Skeletal muscle cell (primary cell): ENCODE results near the gene STIMATE.

ENCODE experiments used
- DNase-seq: peaks from one replicate; pipeline ENCODE4 v3.0.0-alpha.2; 2010; ENCODE audit warnings: low read depth
- H3K4me3 ChIP-seq: 2 replicates; pipeline ENCODE4 v1.5.1; 2011; ENCODE audit warnings: low read depth, mild to moderate bottlenecking, control low read depth, low read length, moderate library complexity

Gene STIMATE

DNA sequence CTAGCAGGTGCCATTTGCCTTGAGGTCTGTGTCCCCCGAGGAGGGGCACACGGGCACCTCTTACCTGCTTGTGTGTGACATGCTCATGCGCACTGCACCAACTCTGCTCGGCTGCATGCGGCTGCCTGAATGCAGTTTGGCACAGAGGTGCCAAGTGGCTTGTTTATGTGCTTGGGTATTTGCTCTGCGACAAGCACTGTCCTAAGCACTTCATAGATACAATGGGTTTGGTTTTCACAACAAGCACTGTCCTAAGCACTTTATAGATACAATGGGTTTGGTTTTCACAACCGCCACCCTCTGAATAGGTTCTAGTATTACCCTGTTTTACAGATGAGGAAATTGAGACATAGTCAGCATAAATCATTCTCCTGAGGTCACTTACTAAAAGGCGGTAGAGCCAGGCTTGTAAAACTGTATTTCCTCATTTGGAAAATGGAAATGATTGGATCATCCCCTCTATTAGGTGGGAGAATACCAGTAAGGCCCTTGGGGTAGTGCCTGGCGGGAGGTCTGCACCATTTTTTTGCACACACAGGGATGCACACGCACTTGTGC lies 67.4 kb downstream of the STIMATE start:
- no peak overlapping the region for H3K4me3 ChIP-seq
- DNase-seq = no peak

- no peak for DNase-seq
- H3K4me3 ChIP-seq = no peak overlapping the region
Observed at GRCh38 chr3:52829482-52829881, 67.9 kb downstream of the STIMATE start.

DNA sequence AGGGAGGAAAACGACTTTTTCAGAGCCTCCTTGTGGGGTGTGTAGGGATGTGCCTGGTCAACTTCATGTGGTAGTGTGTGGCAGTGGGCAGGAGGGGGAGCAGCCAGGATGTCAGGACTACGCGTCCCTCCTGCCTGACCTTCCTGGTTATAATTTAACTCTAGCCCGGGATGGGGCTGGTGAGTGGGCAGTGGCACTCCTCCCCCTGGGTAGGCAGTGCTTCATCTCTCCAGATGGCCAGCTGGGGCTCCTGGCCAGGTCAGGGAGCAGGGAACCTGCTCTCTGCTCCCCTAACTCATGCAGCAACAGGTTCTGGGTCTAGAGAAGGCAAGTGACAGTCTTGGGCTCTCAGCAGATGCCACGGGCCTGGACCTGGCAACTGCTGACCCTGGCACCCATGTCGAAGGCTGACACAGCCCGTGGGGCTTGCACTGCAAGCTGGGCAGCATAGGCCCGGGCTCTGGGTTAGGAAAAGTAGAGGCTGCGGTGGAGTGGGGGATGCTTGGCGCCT lies 69.4 kb downstream of the STIMATE start:
- no peak for DNase-seq
- no peak overlapping the region for H3K4me3 ChIP-seq

DNA sequence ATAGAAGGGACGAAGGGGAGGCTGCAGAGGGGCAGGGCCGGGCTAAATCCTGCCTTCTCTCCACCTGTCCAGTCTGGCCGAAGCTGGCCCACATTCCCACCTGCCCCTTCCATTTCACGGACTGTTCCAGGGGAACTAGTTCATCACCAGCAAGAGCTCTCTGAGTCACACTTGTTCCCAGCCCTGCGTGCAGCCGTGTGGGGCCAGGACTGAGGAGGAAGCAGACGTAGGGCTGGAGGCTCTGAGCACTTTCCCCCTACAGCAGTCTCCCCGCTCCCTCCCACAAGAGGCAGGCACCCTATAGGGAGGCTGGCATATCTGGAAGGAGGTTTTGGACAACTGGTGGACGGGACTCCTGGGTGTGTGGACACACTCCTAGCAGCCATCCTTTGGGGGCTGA lies 69.9 kb downstream of the STIMATE start:
- H3K4me3 ChIP-seq = no peak overlapping the region
- DNase-seq = no peak

DNA sequence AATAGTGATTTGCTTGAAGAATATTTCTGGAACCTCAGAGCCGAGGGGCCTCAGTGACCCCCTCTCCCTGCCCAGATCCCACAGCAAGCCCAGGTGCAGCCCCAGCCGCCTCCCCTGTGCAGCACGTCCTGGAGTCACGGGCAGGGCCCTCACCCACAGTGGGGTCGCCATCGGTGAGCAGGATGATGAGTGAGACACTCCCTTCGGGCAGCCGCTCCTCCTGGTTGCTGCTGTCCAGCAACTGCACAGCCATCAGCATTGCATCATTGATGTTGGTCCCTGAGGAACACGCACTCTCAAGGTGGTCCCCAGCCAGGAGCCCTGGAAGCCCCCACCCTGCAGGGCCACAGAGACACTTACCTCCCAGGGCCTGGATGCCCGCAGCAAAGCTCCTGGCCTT lies 73.3 kb downstream of the STIMATE start:
- no peak overlapping the region for H3K4me3 ChIP-seq
- DNase-seq = no peak

GRCh38 chr3:52822363-52822762 lies 75.0 kb downstream of the STIMATE start:
- DNase-seq = no peak
- no peak overlapping the region for H3K4me3 ChIP-seq

- no peak overlapping the region for H3K4me3 ChIP-seq
- no peak for DNase-seq
Observed at GRCh38 chr3:52820736-52821135, 76.6 kb downstream of the STIMATE start.

DNA sequence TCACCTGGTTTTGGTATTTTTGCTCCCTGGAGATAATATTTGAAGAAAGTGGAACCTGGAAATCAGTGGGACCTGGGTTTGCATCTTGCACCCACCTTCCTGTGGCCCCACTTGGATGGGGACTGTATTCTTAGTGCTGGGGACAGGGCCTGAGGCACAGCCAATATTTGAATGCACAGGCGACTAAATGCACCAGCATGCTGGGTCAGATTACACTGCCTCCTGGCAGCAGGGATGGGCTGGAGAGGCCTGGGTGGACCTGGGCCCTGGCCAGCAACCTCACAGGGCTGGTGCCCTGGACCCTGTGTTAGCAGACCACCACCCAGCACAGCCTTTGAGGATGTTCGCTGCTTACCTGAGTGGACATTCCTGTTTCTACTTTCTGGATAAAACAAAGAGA lies 77.4 kb downstream of the STIMATE start:
- H3K4me3 ChIP-seq = no peak overlapping the region
- DNase-seq = no peak

DNA sequence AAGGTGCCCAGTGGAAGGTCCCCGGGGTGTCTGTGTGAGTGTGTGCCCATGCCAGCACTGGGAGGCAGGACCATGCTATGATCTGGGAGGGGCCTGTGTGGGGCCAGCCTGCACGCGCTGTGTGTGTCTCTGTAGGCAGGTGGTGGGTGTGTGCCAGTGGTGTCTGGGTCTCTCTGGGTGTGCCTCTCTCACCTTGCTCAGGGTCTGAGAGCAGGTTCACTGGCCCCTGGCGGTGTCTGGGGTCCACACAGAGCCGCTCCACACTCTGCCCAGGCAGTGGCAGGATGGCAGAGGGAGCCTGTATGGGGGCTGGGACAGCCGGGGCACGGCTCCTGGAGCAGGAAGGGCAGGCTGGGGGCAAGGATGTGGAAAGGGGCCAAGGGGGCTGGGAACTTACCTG lies 79.5 kb downstream of the STIMATE start:
- H3K4me3 ChIP-seq = no peak overlapping the region
- no peak for DNase-seq

DNA sequence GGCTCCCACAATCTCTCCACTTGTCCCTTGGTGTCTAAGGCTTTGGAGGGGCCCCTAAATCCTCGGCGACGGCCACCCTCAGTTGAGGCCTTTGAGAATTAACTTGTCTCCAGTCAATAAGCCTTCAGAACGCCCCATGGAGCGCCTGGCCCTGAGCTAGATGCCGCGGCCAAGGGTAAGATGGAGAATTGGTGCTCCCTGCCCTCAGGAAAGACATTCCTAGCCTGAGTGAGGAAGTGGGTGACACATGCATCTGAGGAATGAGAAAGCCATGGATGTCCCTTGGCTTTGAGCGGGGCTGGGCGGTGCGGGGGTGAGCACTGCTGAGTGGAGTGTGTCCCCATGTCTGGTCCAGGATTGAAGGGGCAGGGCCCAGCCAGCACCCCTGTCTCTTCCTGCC lies 80.1 kb downstream of the STIMATE start:
- no peak overlapping the region for H3K4me3 ChIP-seq
- DNase-seq = no peak

GRCh38 chr3:52816654-52817053 lies 80.7 kb downstream of the STIMATE start:
- no peak overlapping the region for H3K4me3 ChIP-seq
- DNase-seq = no peak

DNA sequence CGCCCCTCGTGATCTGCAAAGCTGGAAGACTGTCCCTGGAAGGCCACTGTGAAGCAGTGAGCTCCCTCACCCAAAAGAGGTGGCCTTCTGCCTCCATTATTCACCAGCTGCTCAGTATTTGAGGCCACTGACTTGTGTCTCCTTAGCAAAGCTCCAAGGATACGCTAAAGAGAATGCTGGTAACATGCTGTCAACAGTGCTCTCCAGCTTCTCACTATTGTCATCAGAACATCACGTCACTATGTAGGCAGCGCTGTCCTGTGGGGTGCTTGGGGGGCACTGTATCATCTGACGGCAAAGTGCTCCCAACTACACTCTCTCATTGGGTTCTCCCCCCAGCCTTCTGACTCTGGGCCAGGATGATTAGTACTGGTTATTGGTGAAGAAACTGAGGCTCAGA lies 81.1 kb downstream of the STIMATE start:
- no peak overlapping the region for H3K4me3 ChIP-seq
- no peak for DNase-seq

DNA sequence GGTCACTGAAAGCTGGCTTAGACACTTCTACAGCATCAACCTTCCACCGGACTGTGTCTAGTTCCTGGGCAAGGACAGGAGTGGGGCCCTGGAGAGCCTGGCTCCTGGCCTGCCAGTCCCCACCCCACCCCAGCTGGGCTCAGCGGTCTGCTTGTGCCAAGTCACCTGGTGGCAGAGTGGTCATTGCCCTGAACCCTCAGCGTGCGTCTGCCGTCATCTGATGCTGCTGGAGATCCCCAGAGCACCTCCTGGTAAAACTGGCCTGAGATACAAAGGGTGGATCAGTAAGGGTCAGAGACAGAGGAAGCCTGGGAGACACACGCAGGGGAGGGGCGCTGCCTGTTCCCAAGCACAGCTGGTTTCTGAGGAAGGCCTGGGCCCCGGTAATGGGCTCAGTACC lies 83.5 kb downstream of the STIMATE start:
- H3K4me3 ChIP-seq = no peak overlapping the region

DNA sequence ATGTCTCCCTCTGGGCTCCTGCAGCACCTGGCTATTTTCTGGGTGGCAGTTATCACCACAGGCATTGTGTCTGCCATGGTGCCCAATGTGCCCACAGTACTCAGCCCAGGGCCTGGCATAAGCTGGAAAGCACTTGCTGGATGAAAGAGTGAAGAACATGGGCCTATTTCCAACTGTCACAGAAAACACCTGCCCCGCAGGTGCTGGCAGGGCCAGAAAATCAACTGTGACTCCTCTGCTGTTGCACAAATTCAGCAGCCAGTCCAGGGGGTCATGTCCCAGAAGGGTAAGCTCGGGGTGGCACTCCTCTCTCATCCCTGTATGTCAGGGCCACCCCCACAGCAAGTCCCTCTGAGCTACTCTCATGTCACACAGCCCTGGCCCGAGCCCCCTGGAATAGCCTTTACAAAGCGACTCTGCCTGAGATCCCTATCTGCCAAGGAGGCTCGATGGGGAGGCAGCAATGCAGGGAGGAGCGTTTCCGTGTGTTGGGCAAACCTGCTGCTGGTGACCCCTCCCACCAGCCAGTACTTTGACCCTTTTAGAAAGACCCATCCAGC lies 85.8 kb downstream of the STIMATE start:
- H3K4me3 ChIP-seq = no peak overlapping the region
- DNase-seq = no peak

More for the DNA sequence above, 83.5 kb downstream of the STIMATE start:
- no peak for DNase-seq

DNA sequence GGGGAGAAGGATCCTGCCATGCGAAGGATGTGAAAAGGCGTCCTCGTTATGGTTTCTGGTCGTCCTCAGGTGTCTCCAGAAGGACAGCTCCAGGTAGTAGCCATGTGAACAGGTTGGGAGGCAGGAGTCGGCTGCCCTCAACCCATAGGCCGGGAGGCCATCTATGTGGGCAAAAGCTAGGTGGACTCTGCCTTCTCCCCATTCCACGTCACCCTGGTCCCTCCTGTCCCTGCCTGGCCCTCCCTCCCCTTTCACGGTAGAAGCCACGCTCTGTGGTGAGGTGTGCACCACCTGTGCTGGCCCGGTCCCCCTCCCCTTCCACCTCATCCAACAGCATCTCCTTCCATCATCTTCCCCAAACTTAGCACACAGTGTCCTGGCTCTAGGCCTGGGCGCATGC lies 86.4 kb downstream of the STIMATE start:
- H3K4me3 ChIP-seq = no peak overlapping the region
- DNase-seq = no peak

DNA sequence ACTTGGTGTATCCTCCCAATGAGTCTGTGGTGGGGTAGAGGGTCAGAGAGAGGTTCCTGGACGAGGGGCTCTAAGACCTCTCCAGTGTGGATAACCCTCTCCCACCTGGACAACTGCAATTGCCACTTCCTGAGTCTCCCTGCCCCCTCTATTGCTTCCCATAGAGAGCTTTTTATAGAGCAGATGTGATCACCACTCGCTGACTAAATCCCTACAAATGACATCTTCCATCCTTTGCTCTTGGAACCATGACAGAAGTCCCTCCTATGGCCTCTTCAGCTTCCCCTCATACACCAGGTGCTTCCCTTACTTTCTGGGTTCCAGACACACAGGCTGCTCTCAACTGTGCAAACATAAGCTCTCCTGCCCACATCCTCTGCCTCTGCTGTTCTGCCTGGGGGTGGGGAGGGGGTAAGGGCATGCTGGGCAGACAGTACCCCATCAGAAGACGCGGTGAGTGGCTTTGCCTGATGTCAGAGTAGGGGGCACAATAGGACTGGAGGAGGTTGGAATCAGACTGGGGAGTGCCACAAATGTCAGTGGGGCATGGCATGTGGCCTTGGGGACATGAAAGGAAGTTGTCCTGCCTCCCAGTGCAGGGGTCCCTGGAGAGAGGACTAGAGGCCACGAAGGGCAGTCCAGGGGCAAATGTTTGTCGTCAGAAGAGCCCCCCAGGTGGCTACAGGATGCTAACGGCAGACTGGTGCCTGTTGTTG lies 87.5 kb downstream of the STIMATE start:
- no peak for DNase-seq
- H3K4me3 ChIP-seq = no peak overlapping the region

DNA sequence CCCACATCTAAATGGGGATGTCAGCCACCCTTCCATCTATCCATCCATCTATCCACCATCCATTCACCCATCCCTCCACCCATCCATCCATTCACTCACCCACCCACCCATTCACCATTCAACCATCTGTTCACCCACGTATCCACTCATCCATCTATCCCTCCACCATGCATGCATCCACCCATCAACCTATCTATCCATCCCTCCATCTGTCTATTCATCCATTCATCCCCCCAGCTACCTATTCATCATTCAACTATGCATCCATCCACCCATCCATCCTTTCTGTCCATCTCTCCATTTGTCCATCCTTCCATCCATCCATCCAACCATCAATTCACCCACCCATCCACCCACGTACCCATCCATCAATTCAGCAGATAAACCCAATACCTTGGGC lies 88.2 kb downstream of the STIMATE start:
- DNase-seq = no peak
- H3K4me3 ChIP-seq = no peak overlapping the region

GRCh38 chr3:52805270-52806039 lies 91.9 kb downstream of the STIMATE start:
- DNase-seq = no peak
- H3K4me3 ChIP-seq = no peak overlapping the region

DNA sequence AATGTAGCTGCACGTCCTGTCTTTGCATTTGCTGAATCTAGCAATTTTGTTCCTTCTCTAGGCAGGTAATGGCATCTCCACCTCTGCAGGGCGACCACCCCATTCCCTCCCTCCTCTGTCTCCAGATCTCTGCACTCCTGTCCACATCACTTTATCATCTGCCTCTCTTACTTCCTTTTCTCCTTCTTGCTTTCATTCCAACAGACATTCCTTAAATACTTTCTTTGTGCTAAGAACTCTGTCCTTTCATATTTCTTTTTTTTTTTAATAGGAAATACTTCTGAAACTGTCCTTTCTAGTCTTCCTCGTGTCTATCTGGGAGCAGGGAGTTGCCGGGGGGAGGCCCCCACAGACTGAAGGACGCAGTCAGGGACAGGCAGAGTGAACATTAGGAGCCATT lies 95.5 kb downstream of the STIMATE start:
- H3K4me3 ChIP-seq = no peak overlapping the region
- DNase-seq = no peak

DNA sequence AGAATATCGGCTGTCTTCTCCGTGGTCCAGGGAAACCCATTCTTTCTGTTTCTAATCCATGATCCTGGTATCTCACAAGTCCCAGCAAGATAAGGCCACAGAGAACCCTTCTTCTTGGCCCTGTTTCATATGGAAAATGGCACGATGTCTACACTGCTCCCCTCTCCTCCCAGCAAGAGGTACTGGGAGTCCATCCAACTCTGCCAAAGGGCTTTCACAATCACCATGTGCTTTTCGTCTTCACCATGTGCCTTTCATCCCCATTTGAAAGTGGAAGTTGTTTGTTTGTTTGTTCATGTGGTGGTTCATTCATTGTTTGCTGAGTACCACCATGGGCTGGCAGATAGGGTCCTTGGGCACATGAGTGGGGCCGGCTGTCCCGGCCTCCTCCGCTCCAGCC lies 97.3 kb downstream of the STIMATE start:
- no peak for DNase-seq

More for the DNA sequence above, 97.3 kb downstream of the STIMATE start:
- no peak overlapping the region for H3K4me3 ChIP-seq
